NCI-H2029 treated with DMSO at 0.1 percent for 48 hours (cell line): ENCODE data around the gene SLC4A4.

ENCODE experiments used
- DNase-seq: peaks from one replicate; lab custom pipeline; 2025; lab: John Stamatoyannopoulos, UW

Gene SLC4A4

DNA sequence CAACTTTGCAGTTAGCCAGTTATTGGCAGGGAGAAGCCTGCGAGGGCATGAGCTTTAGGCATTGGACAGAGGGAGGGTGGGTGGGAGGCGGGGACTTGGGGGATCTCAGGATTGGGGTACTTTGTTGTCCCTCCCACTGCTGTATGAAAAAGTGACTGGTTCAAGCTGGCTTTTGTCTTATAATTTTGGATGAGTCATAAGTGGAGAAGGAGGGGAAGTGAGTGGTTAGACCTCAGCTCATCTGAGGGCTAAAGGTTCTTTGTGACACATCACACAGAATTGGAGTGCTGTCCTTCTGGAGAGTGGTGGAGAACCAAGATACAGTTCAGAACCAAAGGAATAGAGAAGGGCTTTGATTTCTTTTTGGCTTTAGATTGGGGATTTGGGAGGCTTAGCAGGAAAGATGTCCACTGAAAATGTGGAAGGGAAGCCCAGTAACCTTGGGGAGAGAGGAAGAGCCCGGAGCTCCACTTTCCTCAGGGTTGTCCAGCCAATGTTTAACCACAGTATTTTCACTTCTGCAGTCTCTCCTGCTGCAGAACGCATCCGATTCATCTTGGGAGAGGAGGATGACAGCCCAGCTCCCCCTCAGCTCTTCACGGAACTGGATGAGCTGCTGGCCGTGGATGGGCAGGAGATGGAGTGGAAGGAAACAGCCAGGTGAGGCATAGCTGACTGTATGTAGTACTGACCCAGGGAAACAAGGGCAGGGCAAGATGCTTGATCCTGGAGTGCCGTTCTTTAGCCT lies at the start of gene SLC4A4:
SLC4A4 (plus strand) TSS at position 175 of the 748 bp plus-strand sequence.
- DNase-seq: no peak

DNA sequence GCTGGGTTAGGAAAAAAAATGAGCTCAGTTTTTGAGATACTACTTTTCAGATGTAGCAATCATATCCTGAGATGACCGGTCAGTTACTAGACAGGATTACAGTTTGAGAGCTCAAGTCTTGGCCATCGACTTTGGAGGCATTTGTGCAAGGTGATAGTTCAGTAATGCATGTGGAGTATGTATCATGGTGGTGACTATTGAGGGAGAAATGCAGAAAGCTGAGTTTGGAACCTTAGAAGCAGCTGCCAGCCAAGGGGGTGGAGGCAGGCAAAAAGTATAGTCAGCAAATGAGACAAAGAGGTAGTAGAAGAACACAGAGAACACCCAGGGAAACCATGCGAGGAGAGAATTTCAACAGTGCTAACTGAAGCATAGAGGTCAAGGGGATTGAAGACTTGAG lies 48.7 kb upstream of the SLC4A4 start:
- no peak for DNase-seq

DNA sequence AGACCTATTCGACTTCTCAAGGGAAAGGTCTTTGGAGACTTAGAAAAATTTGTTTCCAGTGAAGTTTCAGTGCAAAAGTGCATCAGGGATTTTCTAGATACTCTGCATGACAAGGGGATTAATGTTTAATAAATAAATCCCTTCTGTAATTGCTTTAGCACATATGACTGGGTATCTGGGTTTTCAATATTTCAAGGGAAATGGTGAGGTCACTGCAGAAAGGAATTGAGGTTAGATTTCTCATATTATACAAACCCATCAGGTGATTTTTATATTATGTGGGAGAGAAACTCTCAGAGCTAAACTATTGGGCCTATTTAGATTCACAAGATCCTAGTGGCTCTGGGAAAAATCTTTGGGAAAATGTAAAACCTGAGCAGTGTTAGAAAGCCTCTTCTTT lies 48.3 kb upstream of the SLC4A4 start:
- no peak for DNase-seq

DNA sequence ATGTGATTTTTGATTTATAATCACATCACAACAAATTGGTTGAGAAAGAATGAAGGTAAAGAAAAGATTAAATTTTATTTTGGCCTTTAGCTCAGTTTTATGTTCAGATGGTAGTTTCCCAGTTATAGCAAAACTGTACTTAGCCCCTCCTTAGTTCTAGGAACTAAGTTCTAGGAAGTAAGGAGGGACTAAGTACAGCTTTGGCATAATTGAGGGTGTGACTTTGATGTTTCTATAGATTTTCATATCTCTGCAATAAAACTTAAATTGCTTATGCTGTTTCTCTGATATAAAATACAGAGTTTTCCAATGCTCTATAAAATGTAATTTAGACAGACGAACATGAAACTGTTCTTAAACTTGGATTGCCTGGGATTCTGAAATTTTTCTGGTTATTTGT lies 46.6 kb upstream of the SLC4A4 start:
- no peak for DNase-seq

DNA sequence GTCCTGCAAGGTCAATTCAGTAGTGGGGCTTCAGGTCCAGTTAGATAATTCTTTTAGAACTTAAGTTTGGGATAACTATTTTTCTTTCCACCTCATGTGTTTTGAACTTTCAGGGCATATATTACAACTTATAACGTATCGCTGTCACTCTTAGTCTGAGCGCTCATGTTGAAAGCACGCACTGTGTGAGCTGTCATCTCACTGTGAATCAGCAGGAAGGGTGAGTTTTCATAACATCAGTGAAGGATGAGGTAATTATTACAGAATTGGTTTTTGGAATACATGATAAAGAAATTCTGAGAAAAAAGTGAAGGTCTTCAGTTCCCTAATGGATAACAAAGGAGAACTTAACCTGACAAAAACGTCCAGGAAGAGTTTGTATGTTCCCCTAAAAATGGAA lies 45.1 kb upstream of the SLC4A4 start:
- no peak for DNase-seq

DNA sequence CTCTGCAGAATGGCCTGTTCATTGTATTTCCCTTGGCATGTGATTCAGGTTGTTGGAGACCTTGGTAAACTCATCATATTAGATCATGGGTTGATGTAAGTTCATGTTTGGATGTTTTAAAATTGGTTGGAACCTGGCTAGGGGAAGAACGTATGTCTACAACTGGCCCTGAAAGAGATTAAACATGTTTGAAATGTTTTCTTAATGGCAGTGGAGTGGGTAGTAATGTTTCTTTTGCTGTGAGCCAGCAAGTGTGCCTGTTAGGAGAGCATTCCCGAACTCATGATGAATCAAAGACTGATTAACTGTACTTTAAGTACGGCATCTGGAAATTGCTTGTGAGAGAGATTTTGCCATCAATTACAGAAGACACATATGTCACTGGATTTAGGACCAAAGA lies 44.5 kb upstream of the SLC4A4 start:
- DNase-seq: no peak

DNA sequence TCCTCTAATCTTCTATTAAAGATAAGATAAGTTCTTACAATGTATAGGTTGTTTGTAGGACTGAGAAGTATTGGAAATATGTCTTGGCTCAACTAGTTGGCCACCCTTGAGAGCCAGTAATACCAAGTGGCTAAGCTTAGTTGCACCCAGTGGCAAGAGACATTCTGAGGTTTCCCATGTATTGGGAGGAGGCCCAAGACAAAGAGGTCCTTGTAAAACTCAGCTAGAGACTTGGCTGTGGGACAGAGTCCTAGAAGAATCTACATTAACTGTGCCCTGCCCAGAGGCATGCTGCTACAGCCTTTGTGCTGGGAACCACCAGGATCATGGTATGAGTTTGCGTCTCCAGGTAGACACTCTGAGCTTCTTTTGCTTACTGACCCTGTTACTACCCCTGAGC lies 41.9 kb upstream of the SLC4A4 start:
- DNase-seq: no peak

DNA sequence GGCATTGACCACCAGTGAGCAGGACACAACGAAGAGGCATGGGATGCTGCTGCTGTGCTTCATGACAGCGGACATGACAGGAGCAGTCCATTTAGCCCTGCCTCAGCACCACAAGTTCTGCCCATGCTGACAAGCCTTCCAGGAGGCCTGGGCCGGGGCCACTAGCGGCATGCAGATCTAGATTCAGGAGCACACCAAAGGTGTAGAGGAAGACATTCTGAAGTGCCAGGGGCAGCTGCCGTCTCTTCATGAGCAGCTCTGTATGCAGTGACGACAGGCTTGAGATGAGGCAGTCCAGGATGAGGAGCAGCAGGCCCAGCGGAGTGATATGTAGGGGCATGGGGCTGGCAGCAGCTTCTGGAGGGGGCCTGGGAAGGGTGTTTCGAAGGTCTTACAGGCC lies 38.5 kb upstream of the SLC4A4 start:
- no peak for DNase-seq

DNA sequence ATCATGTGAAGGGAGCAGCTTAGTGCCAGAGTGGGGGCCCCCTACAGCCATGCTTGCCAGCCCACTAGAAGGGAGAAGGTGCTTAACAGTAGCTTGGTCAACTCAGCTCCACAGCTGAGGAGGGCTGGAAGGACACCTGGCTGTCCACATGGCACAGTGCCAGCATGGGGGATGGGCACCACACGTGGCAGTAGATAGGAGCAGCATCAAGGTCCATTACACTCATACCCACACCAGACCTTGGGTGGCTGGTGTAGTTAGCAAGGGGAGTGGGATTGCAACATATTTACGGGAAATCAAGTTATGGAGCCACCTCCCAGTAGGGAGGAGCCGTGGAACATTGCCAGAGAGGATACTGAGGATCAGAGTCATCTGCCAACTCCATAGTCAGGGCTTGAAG lies 37.9 kb upstream of the SLC4A4 start:
- peak; percentile 31 for DNase-seq

DNA sequence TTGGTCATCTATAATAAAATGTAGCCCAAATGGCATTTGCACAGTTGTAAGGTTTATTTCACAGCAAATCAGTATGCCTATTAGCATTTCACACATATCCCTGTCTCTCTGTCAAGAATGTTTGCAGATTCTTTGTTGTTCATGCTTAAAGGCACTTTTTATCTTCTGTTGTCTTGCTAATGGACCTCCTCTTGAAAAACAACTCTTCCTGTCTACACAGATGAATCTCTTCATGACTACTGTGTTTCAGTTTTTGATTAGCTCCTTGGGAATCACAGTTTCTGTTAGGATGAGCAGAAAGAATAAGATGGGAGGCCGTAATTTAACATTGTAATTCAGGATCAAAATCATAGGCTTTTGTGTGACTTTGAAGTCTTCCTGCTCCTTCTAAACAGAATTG lies 35.5 kb upstream of the SLC4A4 start:
- no peak for DNase-seq

DNA sequence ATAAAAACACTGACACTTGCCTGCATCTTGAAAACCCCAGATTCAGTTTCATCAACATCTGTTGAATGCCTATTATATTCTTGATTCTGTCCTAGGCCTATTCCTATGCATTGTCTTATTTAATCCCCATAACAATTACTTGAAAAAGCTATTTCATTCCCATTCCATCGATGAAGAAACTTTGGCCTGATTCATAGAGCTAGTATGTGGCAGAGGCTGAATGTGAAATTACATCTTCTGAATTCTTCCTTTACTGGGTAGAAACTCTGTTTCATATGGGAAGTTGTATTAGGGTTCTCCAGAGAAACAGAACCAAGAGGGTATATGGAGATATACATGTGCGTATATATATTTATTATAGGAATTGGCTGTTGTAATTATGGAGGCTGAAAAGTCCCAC lies 35.0 kb upstream of the SLC4A4 start:
- DNase-seq: no peak

DNA sequence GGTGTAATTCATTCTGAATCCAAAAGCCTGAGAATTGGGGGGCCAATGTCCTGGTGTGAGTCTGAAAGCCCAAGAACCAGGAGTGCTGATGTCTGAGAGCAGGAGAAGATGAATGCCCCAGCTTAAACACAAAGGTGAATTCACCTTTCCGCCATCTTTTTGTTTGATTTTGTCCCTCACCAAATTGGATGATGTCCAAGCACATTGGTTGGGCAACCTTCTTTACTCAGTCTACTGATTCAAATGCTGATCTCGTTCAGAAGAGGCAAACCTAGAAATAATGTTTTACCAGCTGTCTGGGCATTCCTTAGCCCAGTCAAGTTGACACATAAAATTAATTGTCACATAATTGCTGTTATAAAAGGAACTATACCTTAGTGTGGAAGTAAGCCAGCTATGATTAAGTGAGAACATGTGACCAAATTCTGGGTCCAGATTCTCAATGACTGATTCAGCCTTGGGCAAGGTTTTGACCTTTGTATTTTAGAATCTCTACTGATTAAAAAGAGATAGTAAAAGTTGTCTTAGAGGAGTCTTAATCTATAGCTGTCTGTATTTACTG lies 34.5 kb upstream of the SLC4A4 start:
- DNase-seq: peak; percentile 34

DNA sequence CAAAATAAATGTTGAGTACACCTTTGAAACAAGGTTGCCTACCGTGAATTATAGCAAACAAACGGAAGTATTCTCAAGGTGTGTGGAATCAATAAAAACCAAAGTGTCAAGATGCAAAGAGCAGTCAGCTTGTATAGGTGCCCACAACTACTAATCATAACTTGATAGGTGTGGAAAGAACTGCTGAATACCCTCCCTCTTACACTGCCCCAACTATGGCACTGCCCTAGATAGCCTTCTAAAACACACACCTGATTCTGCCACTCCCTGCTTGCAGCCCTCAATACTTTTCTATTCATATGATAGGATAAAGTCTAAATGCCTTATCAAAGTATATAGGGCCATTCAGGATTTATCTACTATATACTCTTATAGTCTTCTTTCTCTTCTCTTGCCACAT lies 31.1 kb upstream of the SLC4A4 start:
- DNase-seq: no peak

DNA sequence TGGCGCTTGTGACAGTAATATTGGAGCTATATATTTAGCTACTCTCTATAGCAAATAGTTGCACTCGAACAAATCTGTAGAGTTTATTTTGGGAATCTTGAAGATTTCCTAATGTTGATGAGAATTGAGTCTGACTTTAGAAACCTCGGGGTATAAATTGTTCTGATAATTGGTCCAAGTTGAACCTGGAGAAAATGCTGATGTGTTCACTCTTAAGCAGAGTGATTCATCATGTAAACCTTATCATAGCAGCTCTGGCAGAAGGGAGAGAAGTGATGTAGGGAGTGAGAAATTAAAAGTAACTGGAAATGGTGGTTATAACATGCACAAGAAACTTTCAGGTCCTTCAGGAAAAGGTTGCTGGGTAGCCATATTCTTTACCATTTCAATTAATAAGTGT lies 16.4 kb upstream of the SLC4A4 start:
- no peak for DNase-seq

DNA sequence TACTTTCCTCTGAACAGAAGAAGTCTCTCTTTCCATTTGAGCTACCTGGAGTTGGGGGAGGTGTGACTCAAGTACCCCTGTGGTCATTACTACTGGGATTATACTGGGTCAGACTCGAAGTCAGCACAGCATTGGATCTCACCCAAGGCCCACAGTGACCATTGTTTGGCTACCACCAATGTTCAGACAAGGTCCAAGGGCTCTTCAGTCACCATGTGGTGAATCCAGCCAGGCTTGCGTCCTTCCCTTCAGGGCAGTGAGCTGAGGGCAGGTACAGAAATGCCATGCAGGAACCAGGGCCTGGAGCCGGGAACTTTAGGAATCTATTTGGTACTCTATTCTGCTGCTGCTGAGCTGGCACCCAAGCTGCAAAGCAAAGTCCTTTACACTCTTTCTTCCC lies 5.5 kb upstream of the SLC4A4 start:
- no peak for DNase-seq

DNA sequence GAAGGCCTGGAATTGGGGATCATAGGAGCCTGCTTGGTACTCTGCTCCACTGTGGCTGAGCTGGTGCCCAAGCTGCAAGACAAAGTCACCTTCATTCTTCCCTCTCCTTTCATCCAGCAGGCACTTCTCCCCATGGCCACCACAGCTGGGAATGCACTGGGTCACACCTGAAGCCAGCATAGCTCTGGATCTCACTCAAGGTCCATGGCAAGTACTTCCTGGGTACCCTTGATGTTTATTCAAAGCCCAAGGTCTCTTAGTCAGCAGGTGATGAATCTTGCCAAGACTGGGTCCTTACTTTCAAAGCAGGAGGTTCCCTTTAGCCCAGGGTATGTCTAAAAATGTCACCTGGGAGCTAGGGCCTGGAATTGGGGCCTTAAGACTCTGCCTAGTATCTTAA lies 4.9 kb upstream of the SLC4A4 start:
- no peak for DNase-seq

DNA sequence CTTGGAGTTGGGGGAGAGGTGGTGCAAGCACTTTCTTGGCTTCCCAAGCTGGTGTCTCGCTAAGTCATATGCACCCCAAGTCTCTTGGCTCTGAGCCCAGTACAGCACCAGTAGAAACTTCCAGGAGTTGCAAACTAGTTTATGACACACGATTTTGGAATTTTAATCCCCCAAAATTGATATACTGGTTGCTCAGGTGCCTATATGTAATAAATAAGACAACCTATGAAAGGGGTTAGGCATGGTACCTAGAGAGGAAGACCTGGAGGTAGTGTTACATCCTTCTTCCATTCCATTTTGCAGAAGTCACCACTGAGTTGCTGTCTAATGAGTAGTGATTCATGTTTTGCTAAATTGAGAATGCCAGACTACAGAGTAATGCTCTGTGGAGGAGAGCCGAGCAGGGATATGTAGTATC lies 4.3 kb upstream of the SLC4A4 start:
- no peak for DNase-seq

DNA sequence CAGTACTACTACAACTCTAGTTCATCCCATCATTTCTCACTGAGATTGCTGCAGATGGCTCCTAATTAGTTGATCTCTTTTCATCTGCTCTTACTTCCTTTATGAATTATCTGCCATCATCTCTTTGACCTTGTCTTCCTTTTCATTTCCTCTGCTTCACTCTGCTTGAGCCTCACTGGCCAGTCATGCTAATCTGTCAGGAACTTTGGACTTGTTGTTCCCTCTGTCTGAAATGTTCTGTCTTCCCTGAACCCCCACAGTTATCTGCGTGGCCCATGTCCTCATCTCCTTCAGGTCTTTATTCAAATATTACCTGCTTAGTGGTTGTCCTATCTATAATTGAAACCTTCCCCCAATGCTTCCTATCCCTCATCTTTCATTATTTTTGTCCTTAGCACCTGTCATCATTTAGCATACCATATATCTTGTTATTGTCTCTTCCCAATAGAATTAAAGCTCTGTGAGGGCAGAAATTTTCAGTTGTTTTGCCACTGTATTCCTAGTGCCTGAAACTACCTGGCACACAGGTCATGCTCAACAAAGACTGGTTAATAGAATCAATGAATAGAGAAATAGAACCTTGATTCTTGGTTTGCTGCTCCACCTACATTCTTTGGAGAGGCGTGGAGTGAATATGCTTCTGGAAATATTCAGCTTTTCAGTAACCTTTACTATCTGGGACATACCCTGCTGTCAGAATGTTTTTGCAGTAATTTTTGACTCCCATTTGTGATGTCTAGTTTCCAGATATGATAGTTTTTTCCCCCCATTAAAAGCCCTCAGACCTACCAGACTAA lies 5.0 kb downstream of the SLC4A4 start:
- DNase-seq: no peak

DNA sequence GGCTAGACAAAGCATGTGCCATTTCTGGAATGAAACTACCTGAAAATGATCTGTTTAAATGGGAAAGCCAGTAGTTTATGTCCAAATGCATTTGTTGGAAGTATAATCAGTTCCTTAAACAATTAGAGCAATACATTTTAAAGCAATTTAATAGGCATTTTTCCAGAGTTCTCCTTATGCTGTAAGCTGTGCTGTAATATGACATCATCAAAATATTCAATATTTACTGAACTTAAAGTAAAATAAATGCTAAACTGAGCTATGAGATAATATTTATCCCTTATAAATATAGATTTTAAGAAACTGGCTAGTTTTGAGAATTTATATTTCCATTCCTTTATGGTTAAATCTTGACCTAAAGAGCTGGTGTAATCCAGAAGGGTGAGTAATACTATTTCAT lies 7.9 kb downstream of the SLC4A4 start:
- no peak for DNase-seq

DNA sequence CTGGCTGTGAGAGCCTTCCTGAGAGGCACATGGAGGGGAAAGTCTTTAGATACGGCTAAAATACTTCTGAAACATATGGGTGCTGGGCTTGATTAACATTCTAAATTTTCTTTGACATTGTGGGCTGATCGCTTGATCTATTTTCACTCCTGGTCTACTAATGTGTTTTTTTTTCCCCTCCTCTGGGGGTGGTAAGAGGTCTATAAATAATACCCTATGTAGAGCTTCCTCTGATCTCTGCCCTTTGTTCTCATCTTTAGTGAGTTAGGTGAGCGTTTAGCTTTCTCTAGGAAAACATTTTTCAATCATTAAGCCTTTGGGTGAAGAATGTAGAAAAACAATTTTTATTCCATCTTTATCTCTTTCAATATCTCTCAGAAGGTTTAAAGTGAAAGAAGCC lies 9.8 kb downstream of the SLC4A4 start:
- DNase-seq: no peak

DNA sequence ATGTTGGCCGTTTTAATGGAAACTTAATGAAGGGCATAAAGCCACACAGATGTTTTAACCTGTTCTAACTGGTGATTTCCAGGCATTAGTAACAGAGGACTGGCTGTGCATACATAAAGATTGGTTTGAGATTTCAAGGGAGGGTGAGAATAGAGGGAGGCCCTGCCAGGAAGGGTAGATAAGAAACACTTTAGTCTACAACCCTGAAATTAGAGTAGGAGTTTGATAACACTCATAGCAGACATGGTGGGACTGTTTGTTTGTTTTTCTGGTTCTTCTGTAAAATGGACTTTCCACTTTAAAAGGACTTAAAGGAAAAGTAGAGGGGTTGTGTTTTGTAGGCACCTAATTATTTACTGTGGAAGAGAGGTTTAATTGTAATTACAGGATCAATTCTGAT lies 16.2 kb downstream of the SLC4A4 start:
- no peak for DNase-seq

DNA sequence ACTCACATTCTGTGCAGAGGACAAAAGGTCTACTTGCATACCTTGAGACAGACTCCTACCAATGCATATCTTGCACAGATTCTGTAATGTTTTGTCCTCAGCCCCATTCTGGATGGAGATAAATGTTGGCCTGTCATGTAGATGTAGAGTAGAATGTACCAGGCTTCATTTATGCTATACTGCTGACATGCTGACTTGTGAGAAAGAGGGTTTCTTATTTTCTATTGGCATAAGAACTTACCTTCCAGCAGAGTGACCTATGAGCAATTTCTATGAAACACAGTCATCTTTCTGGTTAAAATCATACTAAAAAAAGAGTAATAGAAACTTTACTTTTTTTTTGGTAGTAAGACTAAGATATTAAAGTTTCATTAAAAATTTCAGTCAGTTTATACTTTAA lies 17.2 kb downstream of the SLC4A4 start:
- no peak for DNase-seq

DNA sequence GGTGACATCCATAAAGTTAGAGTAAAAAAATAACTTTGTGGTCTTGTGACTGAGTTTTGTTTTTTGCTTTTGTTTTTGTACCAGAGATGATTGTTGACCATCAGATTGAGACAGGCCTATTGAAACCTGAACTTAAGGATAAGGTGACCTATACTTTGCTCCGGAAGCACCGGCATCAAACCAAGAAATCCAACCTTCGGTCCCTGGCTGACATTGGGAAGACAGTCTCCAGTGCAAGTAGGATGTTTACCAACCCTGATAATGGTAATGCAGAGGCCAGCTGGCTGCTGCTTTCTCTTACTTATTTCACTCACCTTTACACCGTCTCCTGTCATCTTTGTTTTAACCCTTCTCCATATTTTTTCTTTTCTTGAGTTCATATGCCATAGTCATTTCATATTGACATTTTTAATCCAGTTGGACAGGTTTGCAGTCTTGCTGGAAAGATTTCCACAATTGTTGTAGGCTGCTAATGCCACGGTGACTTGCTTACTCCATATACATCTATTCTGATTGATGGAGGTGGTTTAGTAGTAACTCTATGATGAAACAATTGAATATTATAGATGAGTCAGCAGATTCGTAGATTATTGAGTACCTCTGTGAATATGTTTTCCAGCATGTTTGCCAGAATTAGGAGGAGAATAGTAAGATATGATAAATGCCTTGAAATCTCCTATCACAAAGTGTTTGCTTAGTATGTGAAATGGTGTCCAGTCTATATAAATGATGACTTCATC lies 18.3 kb downstream of the SLC4A4 start:
- no peak for DNase-seq
